Measurements from ENCODE around the gene KCNH2.

The KCNH2 gene

GRCh38 chr7:150936018-150936417, 42.1 kb downstream of the KCNH2 start:
- Mint-ChIP-seq H3K27ac (peak overlapping the region; percentile 30), H3K4me1 (peaks cover 20% of the 10 kb centered on the region), H3K9me3 (no peaks in the 10 kb centered on the region), H3K36me3 (no peaks in the 10 kb centered on the region), H3K4me3 (no peak overlapping the region), H3K27me3 (no peaks in the 10 kb centered on the region)

- peaks cover 20% of the 10 kb centered on the region for H3K4me1 Mint-ChIP-seq
- no peaks in the 10 kb centered on the region for H3K9me3 Mint-ChIP-seq
- H3K4me3 Mint-ChIP-seq: no peak overlapping the region
- no peak overlapping the region for H3K27ac Mint-ChIP-seq
- no peaks in the 10 kb centered on the region for H3K27me3 Mint-ChIP-seq
- H3K36me3 Mint-ChIP-seq: no peaks in the 10 kb centered on the region
Measured at GRCh38 chr7:150935149-150935548, 43.0 kb downstream of the KCNH2 start.

DNA sequence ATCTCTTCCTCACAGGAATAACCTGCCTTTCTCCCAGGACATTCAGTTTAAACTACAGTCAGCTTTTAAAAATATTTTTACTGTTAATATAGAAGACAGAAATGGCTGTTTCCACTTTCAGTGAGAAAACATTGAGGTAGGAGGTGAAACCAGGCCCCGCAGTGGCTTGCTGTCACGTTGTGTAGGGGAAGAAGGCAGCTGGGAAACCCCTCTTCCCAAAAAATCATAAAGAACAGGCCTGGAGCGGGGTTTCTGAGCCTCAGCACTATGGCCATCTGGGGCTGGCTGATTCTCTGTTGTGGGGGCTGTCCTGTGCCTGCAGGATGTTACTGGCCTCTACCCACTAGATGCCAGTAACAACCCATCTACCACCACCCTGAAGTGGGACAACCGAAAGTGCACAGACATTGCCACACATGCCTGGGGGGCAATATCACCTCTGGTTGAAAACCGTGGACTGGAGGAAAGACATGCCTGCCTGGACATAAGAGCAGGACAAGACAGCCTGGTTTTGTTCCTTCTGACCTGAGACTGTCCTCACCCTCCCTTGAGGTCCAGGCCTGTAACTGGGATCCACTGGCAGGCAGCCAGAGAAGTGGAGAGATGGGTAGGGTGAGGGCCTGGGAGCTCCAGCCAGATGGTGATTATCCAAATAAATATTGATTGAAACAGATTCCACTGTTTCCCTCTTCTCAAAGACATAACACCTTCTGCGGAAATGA, 43.9 kb downstream of the KCNH2 start:
- Mint-ChIP-seq H3K4me3 (no peak overlapping the region), H3K27me3 (no peaks in the 10 kb centered on the region), H3K27ac (no peak overlapping the region), H3K36me3 (no peaks in the 10 kb centered on the region), H3K4me1 (peaks cover 16% of the 10 kb centered on the region), H3K9me3 (no peaks in the 10 kb centered on the region)

DNA sequence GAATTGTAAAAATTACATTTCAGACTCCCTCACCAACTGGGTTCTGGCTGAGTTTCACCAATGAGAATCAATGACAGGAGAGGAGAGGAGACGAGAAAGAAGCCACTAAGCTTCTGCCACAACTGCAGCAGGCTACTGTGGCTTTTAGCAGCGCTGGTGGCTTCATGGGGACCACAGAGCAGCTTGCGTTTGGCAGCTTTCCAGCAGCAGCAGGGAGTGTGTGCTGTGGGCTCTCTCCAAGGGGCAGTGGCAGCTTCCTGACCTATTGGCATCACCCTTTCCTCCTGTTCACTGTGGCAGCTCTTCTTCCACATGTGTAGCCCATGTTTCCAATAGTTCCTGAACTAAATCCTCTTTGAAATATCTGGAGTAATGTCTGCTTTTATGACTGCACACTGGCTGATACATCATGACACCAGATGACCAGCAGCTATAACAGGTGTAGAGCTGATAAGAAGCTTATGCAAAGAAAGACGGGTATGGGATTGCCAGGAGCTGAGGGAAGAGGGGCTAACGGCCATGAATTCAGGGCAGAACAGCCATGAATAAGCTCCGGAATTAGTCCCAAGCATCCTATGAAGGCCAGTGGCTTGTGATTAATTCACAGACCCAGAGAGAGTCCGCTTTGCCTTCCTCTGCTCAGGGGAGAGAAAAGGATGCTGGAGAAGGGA, 46.8 kb downstream of the KCNH2 start:
- Mint-ChIP-seq H3K4me1 (no peaks in the 10 kb centered on the region), H3K27ac (no peak overlapping the region), H3K36me3 (no peaks in the 10 kb centered on the region), H3K27me3 (no peaks in the 10 kb centered on the region), H3K4me3 (no peak overlapping the region), H3K9me3 (no peaks in the 10 kb centered on the region)

- H3K4me1 Mint-ChIP-seq: peaks cover 13% of the 10 kb centered on the region
- H3K4me3 Mint-ChIP-seq: no peak overlapping the region
- no peak overlapping the region for H3K27ac Mint-ChIP-seq
- no peaks in the 10 kb centered on the region for H3K9me3 Mint-ChIP-seq
- H3K27me3 Mint-ChIP-seq: no peaks in the 10 kb centered on the region
- H3K36me3 Mint-ChIP-seq: no peaks in the 10 kb centered on the region
Measured at GRCh38 chr7:150928541-150928940, 49.6 kb downstream of the KCNH2 start.

DNA sequence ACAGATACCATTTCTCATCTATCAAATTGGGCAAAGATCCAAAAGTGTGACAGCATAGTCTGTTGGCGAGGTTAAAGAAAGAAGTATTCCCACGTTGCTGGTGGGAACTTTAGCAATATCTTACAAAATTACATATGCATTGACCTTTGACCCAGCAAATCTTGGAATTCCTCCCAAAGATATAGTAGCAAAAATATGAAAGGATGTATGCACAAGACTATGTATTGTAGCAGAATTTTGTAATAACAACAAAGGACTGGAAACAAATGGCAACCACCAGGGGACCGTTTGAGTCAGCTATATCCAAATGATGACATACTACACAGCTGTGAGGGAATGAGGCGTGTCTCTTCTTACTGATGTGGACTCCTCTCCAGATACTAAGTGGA, 50.2 kb downstream of the KCNH2 start:
- no peak overlapping the region for H3K4me3 Mint-ChIP-seq
- peaks cover 14% of the 10 kb centered on the region for H3K4me1 Mint-ChIP-seq
- no peak overlapping the region for H3K27ac Mint-ChIP-seq
- no peaks in the 10 kb centered on the region for H3K36me3 Mint-ChIP-seq
- no peaks in the 10 kb centered on the region for H3K27me3 Mint-ChIP-seq
- H3K9me3 Mint-ChIP-seq: no peaks in the 10 kb centered on the region

DNA sequence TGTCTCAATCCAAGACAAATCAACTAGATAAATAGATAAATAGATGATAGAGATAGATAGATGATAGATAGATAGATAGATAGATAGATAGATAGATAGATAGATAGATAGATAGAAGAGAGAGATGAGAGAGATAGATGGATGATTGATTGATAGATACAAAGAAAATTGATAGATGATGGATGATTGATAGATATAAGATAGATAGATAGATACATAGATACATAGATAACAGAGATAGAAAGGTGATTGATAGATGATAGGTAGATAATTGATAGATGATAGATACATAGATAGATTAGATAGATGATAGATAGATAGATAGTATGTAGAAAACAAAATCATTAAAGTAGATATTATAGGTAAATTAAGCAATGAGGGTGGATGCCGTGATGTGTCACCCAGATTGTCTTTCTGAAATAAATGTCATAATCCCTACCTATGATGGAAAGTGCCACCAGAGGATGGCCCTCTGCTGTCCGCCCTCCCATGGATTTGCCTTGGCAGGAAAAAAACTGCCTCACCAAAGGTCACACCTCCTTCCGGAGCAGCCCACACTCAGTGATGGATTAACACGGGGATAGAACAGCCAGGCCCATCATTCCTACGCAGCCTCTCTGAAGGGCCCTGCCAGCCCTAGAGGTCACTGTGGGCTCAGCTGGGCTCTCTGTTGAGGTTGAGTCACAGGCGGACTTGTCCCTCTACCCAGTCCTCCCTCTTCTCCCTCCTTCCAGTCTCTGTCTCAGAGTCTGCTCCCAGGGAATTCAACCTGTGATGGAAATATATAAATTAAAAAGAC, 50.8 kb downstream of the KCNH2 start:
- Mint-ChIP-seq H3K36me3 (no peaks in the 10 kb centered on the region), H3K27me3 (no peaks in the 10 kb centered on the region), H3K9me3 (no peaks in the 10 kb centered on the region), H3K4me1 (peaks cover 14% of the 10 kb centered on the region), H3K4me3 (no peak overlapping the region), H3K27ac (no peak overlapping the region)

GRCh38 chr7:150926066-150926465, 52.1 kb downstream of the KCNH2 start:
- H3K4me3 Mint-ChIP-seq: no peak overlapping the region
- peaks cover 14% of the 10 kb centered on the region for H3K4me1 Mint-ChIP-seq
- H3K9me3 Mint-ChIP-seq: no peaks in the 10 kb centered on the region
- no peaks in the 10 kb centered on the region for H3K36me3 Mint-ChIP-seq
- no peaks in the 10 kb centered on the region for H3K27me3 Mint-ChIP-seq
- H3K27ac Mint-ChIP-seq: peak overlapping the region; percentile 68

- no peaks in the 10 kb centered on the region for H3K36me3 Mint-ChIP-seq
- peaks cover 14% of the 10 kb centered on the region for H3K4me1 Mint-ChIP-seq
- H3K9me3 Mint-ChIP-seq: no peaks in the 10 kb centered on the region
- no peak overlapping the region for H3K27ac Mint-ChIP-seq
- no peak overlapping the region for H3K4me3 Mint-ChIP-seq
- no peaks in the 10 kb centered on the region for H3K27me3 Mint-ChIP-seq
Measured at GRCh38 chr7:150924369-150924781, 53.7 kb downstream of the KCNH2 start.

GRCh38 chr7:150923802-150924201, 54.3 kb downstream of the KCNH2 start:
- no peak overlapping the region for H3K27ac Mint-ChIP-seq
- H3K4me3 Mint-ChIP-seq: no peak overlapping the region
- peaks cover 14% of the 10 kb centered on the region for H3K4me1 Mint-ChIP-seq
- no peaks in the 10 kb centered on the region for H3K27me3 Mint-ChIP-seq
- H3K36me3 Mint-ChIP-seq: no peaks in the 10 kb centered on the region
- H3K9me3 Mint-ChIP-seq: no peaks in the 10 kb centered on the region

GRCh38 chr7:150923196-150923595, 54.9 kb downstream of the KCNH2 start:
- no peaks in the 10 kb centered on the region for H3K36me3 Mint-ChIP-seq

DNA sequence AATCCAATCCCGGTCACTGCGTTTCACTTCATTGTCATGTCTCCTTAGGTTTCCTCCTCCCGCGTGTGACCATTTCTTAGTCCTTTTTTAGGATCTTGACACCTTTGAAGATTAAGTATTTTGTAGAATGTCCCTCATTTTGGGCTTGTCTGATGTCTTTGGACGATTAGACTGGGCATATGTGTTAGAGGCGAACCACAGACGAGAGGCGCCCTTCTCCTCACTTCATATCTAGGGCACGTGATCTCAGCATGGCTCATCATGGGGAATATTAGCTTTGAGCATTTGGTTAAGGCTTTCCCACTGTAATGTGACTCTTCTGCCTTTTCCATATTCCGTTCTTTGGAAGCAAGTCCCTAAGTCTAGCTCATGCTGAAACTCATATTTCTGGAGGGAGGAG, 59.0 kb downstream of the KCNH2 start:
- H3K27me3 Mint-ChIP-seq: no peaks in the 10 kb centered on the region
- H3K9me3 Mint-ChIP-seq: no peaks in the 10 kb centered on the region
- no peak overlapping the region for H3K27ac Mint-ChIP-seq

More at GRCh38 chr7:150923196-150923595, 54.9 kb downstream of the KCNH2 start:
- Mint-ChIP-seq H3K27me3 (no peaks in the 10 kb centered on the region), H3K27ac (no peak overlapping the region), H3K4me3 (no peak overlapping the region), H3K9me3 (no peaks in the 10 kb centered on the region), H3K4me1 (peaks cover 14% of the 10 kb centered on the region)

DNA sequence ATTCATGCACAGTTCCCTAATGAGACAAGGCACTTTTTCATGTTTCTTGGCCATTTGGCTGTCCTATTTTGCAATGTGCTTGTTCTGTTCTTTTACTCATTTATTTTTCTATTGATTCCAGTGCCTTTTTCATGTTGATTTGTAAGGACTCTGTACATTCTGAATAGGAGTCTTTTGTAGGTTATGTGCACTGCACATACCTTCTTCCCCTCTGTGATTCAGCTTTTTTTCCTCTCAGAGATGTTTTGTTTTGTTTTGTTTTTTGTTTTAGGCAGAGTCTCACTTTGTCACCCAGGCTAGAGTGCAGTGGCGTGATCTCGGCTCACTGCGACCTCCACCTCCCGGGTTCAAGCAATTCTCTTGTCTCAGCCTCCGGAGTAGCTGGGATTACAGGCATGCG, 59.7 kb downstream of the KCNH2 start:
- no peak overlapping the region for H3K4me3 Mint-ChIP-seq
- H3K36me3 Mint-ChIP-seq: no peaks in the 10 kb centered on the region
- H3K27me3 Mint-ChIP-seq: no peaks in the 10 kb centered on the region
- no peaks in the 10 kb centered on the region for H3K9me3 Mint-ChIP-seq
- H3K27ac Mint-ChIP-seq: no peak overlapping the region
- no peaks in the 10 kb centered on the region for H3K4me1 Mint-ChIP-seq

More for the DNA sequence above, 59.0 kb downstream of the KCNH2 start:
- Mint-ChIP-seq H3K36me3 (no peaks in the 10 kb centered on the region), H3K4me3 (no peak overlapping the region), H3K4me1 (peaks cover 4% of the 10 kb centered on the region)

GRCh38 chr7:150917969-150918368, 60.2 kb downstream of the KCNH2 start:
- no peaks in the 10 kb centered on the region for H3K9me3 Mint-ChIP-seq
- H3K27me3 Mint-ChIP-seq: no peaks in the 10 kb centered on the region
- H3K4me1 Mint-ChIP-seq: no peaks in the 10 kb centered on the region
- H3K36me3 Mint-ChIP-seq: no peaks in the 10 kb centered on the region
- no peak overlapping the region for H3K4me3 Mint-ChIP-seq
- no peak overlapping the region for H3K27ac Mint-ChIP-seq

DNA sequence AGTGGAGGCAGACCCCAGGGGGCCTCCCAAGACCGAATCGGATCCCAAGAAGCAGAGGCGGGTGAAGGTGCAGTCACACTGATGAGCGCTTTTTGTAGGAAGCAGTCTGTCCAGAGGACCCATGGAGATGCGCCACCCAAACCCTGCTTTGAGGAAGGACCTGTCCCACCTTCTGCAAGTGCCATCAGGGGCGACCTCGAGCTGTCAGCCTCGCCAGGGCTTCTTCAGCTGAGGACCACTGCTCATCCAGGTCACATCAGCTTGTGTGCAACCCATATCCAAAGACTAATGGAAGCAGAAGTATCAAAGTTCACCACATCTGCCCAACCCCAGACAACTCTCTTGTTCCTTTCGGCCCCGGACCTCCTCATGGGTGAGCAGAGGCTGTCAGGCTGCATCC, 61.5 kb downstream of the KCNH2 start:
- Mint-ChIP-seq H3K4me1 (no peaks in the 10 kb centered on the region), H3K27ac (no peak overlapping the region), H3K4me3 (no peak overlapping the region), H3K9me3 (no peaks in the 10 kb centered on the region), H3K36me3 (no peaks in the 10 kb centered on the region), H3K27me3 (no peaks in the 10 kb centered on the region)

DNA sequence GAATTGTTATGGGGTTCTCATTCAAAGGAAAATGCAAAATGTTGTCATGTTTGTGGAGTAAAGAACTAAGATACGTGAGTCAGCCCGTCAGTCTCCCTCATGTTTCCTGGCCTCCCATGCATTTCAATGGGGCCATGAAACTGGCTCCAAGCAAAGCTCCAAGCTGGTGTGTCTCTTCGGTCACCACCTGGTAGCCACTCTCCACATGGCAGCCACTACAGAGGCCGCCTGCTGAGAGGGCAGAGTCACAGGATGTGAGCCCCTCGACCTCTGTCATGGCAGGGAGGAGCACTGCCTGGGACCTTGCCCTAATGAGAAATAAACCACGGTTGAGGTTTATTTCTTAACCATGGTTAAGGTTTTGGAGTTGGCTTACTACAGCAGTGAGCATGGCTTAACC, 63.2 kb downstream of the KCNH2 start:
- no peak overlapping the region for H3K27ac Mint-ChIP-seq

More for the DNA sequence above, 63.2 kb downstream of the KCNH2 start:
- Mint-ChIP-seq H3K27me3 (no peaks in the 10 kb centered on the region), H3K4me3 (no peak overlapping the region), H3K36me3 (no peaks in the 10 kb centered on the region), H3K4me1 (no peaks in the 10 kb centered on the region), H3K9me3 (no peaks in the 10 kb centered on the region)
